ENCODE data around the gene FGL2.

DNA sequence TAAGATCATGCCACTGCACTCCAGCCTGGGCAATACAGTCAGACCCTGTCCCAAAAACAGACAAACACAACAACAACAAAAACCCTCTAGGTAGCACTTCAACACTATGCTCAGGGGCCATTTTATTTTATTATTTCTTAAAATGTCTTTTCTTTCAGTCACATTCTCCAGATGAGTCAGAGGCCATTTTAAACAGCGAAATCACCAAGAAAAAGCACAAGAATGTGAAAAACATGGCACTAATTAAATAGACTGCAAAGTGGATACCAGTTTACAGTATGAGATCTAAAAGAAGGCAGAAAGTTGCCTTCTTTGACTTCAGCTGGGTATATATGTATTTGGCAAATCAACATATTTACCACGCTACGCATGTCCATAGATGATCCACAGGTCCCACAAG lies 6.1 kb upstream of the FGL2 start:
- TF ChIP-seq, protein P1, sequence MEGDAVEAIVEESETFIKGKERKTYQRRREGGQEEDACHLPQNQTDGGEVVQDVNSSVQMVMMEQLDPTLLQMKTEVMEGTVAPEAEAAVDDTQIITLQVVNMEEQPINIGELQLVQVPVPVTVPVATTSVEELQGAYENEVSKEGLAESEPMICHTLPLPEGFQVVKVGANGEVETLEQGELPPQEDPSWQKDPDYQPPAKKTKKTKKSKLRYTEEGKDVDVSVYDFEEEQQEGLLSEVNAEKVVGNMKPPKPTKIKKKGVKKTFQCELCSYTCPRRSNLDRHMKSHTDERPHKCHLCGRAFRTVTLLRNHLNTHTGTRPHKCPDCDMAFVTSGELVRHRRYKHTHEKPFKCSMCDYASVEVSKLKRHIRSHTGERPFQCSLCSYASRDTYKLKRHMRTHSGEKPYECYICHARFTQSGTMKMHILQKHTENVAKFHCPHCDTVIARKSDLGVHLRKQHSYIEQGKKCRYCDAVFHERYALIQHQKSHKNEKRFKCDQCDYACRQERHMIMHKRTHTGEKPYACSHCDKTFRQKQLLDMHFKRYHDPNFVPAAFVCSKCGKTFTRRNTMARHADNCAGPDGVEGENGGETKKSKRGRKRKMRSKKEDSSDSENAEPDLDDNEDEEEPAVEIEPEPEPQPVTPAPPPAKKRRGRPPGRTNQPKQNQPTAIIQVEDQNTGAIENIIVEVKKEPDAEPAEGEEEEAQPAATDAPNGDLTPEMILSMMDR (conservative IDR thresholded peaks at IDR 0.05; ENCODE audit: low read depth, low read length) = no peak
- no peak for TF ChIP-seq EZH2 (IDR thresholded peaks at IDR 0.05; ENCODE audit: low read length, unreplicated experiment)
- TF ChIP-seq EZH2phosphoT487 (IDR thresholded peaks at IDR 0.05; ENCODE audit: borderline replicate concordance, low read length) = no peak
